Measurements from ENCODE around the gene ADGRL4.
"Not testable (repeated sequence)": the region's sequence is repeated elsewhere in the genome, so short reads cannot be mapped to it uniquely, and the experiment has no call there.

The ADGRL4 gene

GRCh38 chr1:78913950-78914349 is 92.6 kb downstream of the ADGRL4 start:
- DNase-seq = no peak

DNA sequence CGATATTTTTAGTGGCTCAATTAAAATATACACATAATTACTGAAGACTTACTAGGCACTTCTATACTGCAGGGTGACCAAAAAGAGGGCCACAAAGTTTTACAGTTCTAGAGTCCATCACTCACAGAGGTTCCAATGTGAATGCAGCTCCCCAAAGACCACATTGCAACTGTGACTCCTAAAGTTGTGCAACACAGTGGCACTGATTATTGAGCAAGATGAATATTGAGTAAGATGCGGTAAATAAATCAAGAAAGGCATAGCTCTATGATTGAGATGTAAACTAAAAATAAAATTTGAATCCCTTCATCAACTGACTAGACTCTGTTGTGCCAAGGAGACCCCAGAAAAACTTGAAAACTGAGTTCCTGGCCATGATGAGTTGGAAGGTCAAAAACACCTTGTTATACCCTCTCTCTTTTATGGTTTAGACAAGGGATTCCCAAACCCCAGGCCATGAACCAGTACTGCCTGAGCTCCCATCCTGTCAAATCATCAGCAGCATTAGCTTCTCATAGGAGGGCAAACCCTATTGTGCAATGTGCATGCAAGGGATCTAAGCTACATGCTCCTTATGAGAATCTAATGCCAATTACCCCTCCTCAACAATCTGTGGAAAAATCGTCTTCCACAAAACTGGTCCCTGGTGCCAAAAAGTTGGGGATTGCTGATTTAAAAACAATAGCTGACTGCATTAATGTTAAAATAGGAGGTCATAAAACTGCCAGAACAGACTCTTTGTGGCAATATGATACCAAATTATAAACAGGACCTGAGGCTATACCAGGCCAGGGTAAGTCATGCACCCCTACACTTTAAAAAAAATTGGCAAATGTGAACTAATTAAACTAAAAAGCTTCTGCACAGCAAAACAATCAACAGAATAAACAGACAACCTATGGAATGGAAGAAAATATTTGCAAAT is 94.3 kb downstream of the ADGRL4 start:
- no peak for DNase-seq

GRCh38 chr1:78902641-78903040 is 103.9 kb downstream of the ADGRL4 start:
- DNase-seq = no peak

DNA sequence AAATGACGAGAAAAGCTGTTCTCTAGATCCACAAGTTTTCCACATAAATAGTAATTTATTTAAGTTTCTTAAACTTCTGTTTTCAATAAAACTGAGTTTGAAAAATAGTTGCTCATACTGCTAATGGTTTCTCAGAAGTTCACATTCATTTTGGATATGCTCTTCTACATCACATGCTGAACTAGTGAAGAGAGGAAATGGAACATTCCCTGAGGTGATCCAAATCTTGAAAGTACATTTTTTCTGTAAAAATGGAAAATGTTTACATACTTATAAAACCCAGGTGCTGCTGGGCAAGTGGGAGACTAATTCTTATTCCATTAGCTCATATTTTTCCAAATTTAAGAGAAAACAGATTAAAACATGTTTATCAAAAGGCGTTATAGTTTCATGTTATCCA is 111.7 kb downstream of the ADGRL4 start:
- DNase-seq = no peak

- no peak for DNase-seq
These were observed 114.2 kb downstream of the ADGRL4 start for GRCh38 chr1:78892260-78892840.

DNA sequence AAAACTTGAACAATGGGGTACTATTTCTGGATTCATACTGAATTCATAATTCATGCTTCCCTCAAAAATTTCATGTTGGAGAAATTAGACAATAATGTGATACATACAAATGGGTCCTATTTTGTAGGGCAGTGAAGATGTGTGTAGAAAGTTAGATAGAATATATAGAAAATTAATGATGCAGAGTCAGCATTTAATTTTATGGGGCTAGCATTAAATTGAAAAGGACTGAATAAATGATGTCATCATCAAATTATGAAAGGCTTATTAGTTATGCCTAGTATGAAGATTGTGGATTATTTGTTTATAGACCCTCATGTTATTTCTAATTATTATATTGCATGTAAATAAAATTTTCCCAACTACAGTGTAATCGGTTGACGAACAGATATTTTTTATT is 119.1 kb downstream of the ADGRL4 start:
- no peak for DNase-seq

DNA sequence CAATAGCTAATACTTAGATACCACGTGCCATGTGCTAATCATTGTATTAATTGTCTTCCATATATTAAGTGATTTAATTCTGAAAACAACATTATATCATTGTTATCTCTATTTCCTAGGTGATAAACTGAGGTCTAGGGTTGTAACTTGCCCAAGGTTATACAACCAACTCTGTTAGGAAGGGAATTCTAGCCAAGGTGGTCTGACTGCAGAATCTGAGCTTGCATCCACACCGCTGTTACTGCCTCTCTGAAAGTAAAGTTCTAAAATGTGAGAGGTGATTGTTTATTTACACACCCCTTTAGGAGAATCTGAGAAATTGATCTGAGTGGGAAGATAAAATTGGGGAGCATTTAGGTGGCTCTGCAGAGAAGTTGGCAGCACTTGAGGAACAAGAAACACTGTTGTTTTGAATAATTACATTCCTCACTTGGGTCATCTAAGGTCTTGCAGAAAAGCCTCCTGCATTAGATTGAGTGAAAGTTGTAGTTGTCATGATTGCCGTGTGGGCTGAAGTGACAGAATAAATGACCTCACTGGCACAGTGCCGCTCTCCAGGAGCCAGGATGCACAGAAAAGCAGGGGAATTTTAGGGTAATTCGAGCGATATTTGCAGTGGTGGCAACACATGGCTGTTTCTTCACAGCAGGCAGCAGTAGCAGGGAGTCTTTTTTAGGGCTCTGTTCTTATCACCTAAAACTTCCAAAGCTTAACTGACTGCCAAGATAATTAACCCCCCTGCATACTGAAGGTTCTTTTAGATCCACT is 121.7 kb downstream of the ADGRL4 start:
- DNase-seq = no peak

- DNase-seq = no peak
These were observed 126.3 kb downstream of the ADGRL4 start for GRCh38 chr1:78880223-78880622.

DNA sequence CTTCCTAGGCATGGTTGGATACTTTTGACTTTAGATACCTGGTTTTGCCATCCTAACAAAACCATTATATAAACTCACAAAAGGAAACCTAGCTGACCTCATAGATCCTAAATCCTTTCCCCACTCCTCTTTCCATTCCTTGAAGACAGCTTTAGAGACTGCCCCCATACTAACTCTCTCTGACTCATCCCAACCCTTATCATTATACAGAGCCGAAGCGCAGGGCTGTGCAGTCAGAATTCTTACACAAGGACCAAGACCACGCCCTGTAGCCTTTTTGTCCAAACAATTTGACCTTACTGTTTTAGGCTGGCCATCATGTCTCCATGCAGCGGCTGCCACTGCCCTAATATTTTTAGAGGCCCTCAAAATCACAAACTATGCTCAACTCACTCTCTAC is 130.5 kb downstream of the ADGRL4 start:
- DNase-seq = not testable (repeated sequence)

DNA sequence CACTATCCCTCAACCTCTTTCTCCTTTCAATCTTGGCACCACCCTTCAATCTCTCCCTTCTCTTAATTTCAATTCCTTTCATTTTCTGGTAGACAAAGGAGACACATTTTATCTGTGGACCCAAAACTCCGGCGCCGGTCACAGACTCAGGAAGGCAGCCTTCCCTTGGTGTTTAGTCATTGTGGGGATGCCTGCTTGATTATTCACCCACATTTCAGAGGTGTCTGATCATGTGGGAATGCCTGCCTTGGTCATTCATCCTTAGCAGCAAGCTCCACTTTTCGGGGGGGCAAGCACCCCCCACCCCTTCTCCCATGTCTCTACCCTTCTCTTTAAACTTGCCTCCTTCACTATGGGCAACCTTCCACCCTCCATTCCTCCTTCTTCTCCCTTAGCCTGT is 133.7 kb downstream of the ADGRL4 start:
- DNase-seq = not testable (repeated sequence)

DNA sequence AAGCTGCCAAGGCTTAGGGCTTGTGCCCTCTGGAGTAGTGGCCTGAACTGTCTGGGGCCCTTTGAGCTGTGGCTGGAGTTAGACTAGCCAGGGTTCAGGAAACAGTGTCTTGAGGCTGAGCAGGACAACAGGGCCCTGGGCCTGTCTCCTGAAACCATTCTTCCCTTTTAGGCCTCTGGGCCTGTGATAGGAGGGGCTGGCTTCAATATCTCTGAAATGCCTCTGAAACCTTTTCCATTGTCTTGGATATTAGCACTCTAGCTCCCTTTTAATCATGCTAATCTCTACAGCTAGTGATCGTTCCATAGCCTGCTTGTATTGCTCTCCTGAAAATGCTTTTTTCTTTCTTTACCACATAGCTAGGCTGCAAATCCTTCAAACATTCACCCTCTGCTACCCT is 135.3 kb downstream of the ADGRL4 start:
- no peak for DNase-seq

DNA sequence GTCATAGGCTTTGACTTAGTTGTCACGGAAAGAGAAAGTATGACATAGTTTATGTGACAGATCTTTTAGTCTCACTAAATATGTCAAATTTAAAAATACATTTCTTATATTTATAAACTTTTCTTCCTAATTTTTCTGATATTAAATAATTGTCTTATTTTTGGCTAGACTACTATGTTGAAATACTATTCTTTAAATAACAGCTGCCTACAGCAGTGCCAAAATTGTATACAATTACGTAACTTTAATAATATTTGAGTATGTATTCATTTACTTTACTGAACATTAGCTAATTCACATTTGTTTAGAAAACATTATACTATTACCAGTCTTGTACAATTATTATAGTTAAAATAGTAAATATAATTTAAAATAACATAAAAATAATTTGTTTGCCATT is 137.4 kb downstream of the ADGRL4 start:
- no peak for DNase-seq

DNA sequence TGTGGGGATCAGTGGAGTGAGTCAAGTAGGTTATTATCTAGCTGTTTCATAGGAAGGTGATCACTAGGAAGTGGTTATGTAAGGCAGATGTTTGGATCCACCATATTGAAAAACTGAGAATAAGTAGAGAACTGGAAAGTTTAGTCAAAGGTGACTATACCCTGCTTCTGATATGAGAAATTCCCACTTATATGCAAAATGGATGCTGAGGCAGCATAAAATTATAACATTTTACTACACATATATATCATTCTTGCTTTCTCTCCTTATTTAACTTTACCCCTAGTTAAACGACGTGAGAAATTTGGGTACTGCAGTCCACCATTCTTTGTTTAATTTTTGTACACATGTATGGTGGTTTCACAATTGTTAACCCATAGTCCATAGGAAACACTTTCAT is 142.4 kb downstream of the ADGRL4 start:
- DNase-seq = no peak

- DNase-seq = no peak
These were observed 150.4 kb downstream of the ADGRL4 start for GRCh38 chr1:78856096-78856495.

GRCh38 chr1:78855258-78855657 is 151.3 kb downstream of the ADGRL4 start:
- DNase-seq = no peak

- no peak for DNase-seq
These were observed 152.0 kb downstream of the ADGRL4 start for GRCh38 chr1:78854556-78854955.

GRCh38 chr1:78843546-78843945 is 163.0 kb downstream of the ADGRL4 start:
- DNase-seq = no peak

- no peak for DNase-seq
These were observed 163.4 kb downstream of the ADGRL4 start for GRCh38 chr1:78843111-78843510.

DNA sequence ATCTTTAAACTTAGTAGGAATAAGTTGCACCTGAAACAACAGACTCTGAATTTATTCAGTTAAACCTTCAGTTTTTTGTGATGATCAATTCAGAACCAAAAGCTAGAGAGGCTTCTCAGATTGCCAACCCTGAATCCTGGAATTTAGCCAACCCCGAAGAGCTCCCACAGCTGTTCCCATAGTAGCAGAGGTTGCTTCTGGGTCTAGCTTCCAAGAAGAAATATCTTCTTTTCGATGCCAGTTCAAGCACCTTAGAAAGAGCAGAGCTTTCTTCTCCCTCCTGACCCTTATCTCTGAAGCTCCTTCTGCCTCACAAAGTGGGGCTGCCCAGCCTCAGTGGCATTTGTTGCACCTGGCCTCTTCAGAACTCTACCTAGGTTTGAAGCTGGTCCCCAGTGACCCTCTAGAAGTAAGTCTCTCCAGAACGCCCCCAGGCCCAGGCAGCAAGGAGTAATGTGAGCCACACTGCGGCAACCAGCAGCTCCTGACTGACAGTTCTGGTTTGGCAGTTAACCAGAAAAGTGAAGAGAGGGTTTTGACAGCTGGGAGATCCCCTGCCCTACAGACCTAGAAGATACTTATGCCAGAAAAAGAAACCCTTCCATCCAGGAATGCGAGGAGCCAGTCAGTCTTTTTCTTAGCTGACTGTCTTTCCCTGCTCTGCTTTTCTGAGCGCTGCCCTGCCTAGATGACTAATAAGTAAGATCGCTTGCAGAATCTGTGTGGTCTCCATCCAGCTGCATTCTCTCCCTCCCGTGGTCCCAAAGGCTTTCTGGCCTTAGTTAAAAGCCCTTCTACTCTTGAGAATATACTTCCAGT is 165.9 kb downstream of the ADGRL4 start:
- no peak for DNase-seq

Data from stimulated activated CD4-positive, alpha-beta T cell treated with anti-CD3 and anti-CD28 coated beads, Interleukin-2, amount 100 ng/mL, for 24 hours (primary cell).